Measurements from ENCODE around the gene CTSA. TPM values are rescaled to one million over a fixed set of nuclear protein-coding genes. Genes with fewer than 3 reads are reported as not detected.
A peak's percentile ranks its signal among the peaks of the same experiment; 100 is the strongest.

CTSA gene
- 165 TPM for polyA plus RNA-seq (2013, experiment 1 of 2; ENCODE audit: insufficient read length)
- 155 TPM for polyA plus RNA-seq (2013, experiment 2 of 2; ENCODE audit: insufficient read length)

DNA sequence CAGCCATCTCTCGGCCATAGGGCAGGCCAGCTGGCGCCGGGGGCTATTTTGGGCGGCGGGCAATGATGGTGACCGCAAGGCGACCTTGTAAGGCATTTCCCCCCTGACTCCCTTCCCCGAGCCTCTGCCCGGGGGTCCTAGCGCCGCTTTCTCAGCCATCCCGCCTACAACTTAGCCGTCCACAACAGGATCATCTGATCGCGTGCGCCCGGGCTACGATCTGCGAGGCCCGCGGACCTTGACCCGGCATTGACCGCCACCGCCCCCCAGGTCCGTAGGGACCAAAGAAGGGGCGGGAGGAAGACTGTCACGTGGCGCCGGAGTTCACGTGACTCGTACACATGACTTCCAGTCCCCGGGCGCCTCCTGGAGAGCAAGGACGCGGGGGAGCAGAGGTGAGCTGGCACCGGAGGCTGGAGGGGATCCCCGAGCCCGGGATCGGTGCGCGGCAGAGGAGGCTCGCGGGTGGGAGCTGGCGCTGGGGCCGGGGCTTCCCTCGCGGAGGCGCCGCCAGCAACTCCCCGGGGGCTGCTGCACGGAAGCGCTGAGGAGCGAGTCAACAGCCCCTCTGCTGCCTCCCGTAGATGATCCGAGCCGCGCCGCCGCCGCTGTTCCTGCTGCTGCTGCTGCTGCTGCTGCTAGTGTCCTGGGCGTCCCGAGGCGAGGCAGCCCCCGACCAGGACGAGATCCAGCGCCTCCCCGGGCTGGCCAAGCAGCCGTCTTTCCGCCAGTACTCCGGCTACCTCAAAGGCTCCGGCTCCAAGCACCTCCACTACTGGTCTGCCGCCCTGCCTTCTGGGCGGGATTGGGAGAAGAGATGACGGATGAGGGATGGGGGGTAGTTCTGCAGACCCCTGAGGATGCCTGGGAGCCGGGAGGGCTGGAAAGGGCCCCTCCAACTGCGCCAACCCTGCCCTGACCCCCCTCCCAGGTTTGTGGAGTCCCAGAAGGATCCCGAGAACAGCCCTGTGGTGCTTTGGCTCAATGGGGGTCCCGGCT is at the start of gene CTSA, which contains the start of gene NEURL2:
Gene CTSA, plus strand, starts transcription at position 351 of the 999 bp plus-strand sequence. Its CDS starts 234 bp downstream, at position 585.
Gene NEURL2, minus strand, starts transcription at position 224 of the 999 bp plus-strand sequence. Its CDS starts 217 bp downstream, at position 7.
- peak; percentile 95 for DNase-seq

DNA sequence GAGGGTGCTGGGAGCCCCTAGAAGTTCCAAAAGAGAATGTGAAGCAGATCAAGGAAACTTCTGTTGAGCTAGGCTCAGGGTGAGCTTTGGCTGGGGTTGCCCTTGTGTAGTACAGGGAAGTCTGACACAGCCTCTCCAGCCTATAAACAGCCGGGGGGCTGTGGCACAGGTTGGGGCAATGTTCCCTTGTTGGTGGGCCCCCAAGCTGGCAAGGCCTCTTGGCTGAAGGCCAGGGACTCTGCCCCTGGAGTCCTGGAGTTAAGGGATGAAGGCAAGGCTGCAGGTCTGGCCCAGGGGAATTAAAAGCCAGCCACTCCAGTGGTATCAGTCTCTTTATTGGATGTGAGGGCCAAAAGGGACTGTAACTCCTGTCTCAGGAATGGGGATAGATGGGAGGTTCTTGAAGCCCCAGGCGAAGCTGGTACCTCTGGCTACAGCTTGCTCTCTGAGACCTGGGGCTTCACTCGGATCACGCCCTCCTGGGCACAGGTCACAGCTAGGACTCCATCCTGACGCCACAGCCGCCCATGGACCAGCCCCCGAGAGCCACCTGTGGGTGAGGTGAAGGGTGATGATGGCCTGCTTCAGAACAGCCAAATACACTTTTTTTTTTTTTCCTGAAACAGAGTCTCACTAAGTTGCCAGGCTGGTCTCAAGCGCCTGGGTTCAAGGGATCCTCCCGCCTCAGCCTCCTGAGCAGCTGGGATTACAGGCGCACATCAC is 49.6 kb upstream of the CTSA start:
- no peak for DNase-seq

DNA sequence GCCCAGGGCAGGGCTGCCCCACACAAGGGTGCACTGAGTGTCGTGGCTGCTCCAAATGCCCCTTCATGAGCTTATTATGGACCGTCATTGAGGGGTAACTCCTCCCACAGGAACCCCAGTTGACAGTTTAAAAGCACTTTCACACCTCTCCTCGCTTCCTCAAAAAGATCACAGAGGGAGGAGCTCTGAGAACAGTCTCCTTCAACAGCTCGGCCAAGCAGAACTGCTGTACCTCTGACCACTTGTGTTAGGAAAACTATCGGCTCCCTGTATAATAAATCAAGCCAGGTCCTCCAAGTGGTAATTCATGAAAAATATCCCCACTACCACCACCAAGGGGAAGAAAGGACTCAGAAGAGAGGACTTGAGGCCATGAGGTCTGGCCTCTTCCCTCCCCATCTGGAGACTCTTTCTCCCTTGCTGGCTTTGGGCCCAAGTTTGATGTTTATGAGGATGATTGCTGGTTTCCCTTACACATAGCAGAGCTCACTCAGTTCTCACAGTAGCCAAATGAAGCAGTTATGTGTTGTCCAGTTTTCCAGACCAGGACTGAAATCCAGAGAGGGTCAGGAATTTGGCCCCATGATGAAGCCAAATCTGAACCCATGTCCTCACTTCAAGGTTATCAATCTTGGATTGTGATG is 48.8 kb upstream of the CTSA start:
- DNase-seq, result no peak

DNA sequence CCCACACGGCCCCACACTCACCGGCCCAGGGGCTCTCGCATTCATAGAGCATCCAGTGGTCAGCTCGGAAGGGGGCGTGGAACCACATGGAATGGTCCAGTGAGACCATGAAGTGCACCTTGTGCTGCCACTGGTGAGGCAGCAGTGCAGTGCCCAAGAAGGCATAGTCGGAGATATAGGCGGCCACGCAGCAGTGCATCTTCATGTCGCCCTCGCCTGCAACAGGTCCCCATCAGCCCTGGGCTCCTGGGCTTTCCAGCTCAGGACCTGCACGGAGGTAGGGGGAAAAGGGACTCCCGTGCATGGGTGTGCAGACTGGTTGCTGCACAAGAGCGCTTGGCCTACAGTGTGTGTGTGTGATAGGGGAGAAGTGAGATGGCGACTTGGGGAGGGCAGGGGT is 47.6 kb upstream of the CTSA start:
- no peak for DNase-seq

DNA sequence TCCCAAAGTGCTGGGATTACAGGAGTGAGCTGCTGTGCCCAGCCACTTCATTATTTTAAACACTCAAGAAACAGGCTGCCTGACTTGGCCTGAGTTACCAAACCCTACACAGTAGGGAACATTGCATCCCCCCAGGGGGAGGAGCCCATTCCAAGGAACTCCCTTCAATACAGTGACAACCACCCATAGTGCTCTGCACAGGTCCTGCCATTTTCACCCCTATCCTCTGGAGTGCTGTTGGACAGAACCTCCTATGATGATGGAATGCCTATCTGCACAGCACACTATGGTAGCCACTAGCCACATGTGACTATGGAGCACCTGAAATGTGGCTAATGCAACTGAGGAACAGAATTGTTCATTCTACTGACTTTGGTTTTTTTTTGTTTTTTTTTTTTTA is 45.7 kb upstream of the CTSA start:
- DNase-seq, result no peak

DNA sequence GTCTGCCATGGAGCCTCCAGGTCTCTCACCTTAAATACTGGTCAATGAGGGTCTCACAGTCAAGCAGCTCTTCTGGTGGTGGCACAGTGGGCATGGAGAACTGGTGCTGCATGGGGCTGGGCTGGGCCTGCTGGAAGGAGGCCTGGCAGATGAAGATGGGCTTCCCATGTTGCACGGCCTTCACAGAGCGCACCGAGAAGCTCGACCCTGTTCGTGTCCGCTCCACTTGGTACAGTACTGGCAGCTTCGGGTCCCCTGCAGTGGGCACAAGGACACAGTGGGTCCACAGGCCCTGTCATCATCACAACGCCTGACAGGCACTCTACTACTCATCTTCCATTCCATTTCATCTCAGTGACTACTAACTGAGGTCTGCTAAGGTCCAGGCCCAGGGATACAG is 42.7 kb upstream of the CTSA start:
- DNase-seq, result no peak

DNA sequence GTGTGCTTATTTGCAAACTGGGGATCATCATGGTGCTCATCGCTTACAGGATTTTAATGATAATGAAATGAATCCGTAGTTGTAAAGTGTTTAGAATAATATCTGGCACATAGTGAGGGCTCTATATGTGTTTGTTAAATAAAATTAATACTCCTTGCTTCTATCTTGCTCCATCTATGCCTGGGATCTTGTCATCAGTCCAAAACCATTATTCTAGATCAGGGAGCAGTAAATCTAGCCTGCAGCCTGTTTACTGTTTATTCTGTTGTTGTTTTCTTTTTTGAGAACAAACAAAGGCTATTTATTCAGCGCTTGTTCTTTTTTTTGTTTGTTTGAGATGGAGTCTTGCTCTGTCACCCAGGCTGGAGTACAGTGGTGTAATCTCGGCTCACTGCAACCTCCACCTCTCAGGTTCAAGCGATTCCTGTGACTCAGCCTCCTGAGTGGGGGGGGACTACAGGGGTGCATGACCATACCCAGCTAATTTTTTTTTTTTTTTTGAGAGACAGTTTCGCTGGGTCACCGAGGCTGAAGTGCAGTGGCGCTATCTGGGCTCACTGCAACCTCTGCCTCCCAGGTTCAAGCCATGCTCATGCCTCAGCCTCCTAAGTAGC is 42.1 kb upstream of the CTSA start:
- DNase-seq, result no peak

DNA sequence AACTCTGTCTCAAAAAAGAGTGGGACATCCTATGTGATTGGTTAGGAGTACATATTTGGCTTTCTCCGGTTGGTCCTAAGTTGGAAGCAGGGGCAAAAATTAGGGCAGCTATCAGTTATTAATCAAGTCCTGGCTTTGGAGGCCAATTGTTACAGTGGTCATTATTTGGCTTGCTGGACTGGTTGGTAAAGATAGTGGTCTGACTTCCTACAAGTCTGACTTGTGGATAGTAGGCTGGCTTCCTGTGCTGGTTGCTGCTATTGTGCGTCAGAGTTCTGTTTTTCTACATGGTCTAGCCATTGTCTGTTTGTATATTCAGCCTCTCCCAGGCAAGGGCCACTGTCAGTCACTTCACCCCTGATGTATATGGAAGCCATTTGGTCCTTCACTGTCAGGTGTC is 40.9 kb upstream of the CTSA start:
- DNase-seq, result no peak

DNA sequence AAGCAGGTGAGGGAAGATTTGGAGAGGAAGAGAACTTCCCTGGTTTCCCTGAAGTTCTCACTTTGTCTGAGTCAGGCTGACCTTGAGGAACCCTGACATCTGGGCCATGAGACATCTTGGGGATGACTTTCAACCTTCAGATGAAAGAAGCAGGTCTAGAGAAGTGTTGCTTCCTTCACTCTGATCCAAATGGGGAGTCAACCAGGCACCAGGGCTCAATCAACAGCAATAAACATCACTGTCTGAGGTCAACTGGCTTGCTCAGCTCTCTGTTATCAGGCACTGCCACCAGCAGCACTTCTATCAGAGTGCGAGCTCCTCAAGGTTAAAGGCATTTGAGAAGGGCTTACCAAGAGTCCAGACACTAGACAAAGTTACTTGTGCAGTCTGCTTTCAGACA is 40.2 kb upstream of the CTSA start:
- no peak for DNase-seq

DNA sequence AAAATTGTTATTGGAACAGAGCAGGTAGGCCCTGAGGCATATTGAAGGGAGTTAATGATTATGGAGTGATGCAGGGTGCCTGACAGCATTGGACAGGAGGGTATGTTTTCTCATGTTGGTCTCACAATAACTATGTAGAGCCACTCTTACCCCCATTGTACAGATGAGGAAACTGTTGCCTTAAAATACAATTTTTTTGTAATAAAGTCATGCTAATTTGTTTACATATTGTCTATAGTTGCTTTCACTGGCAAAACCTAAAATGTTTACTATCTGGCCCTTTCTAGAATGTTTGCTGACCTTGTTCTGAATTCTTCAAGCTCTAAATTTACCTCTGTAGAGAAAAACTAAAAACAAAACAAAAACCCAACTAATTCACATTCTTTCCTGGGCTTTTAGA is 39.6 kb upstream of the CTSA start:
- DNase-seq, result no peak

DNA sequence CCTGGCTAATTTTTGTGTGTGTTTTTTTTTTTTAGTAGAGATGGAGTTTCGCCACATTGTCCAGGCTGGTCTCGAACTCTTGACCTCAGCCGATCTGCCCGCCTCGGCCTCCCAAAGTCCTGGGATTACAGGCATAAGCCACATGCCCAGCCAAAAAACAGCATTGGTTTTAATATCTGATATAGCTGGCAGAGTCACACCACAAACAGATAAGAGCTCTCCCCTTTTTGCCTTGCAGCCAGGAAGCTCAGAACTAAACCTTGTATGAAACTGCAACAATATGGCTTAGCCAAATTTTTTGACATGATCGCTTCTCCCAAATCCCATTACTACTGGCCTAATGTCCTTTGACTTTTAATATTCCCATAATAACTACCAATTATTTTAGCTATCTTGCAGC is 38.8 kb upstream of the CTSA start:
- DNase-seq, result no peak

DNA sequence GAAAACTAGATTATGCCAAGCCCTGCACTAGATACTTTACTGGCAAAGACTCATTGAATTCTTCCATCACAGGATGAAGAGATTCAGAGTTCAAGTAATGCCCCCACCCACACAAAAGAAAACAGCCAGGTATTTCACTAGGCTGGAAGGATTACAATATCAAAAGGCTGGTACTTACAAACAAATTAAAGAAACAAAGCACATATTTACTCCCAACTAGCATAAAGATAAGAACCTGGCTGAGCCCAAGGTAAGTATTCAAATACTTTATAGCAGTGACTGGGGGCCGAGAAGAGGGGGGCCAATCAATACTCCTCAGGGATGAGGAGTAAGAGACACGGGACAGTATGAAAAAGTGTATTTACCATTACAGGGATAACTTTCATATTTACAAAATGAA is 37.7 kb upstream of the CTSA start:
- no peak for DNase-seq

DNA sequence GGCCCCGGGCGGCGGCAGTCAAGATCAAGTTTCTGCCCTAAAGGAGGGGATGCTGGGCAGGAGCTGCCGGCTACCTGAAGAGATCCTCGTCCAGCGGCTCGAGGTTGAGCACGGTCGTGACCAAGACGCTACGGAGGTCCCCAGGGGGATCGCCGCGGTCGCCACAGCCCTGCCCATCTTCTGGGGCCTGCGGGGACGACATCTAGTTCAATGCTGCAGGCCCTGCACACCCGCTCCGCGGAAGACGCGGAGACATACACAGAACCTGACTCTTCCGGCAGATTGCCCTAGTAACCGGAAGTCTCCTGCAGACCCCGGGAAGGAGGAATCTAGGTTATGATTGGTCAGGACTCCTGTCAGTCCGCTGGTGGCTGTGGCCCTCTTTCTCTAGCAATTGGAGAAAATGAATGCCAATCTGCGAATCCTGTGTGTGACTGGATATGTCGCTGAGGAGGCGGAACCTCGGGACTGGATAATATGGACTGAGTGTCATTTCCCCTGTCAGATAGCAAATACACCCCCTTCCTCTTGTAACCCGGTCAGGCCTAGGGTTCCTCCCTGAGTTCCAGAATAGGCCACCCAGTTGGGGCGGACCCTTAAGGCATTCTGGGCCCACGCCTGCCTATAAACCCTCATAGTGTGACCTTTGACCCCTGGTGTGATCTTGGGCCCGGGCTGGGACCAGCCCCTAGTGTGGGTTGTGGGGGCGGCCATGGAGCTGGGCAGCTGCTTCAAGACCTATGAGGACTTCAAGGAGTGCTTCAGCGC is 33.8 kb upstream of the CTSA start, which contains the start of the genes ACOT8 and ZSWIM3:
Gene ACOT8, minus strand, starts transcription at position 279 of the 768 bp plus-strand sequence. Its CDS starts 77 bp downstream, at position 202.
Gene ZSWIM3, plus strand, starts transcription at position 501 of the 768 bp plus-strand sequence. Its CDS starts 212 bp downstream, at position 713.
- peak; percentile 100 for DNase-seq

DNA sequence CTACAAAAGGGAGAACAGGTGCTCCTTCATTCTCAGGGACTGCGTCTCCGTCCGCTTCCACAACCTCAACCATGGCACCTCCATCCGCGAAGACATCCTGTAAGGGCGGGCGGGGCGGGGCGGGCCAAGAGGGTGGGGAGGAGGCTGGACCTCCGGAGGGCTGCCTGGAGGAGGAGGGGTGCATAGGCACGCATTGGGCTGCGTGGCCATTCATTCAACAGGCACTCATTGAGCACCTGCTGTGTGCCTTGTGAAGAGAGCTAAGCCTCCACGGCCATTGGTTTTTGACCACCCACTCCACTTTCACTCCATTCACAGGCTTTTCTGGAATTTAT is 33.3 kb upstream of the CTSA start:
- no peak for DNase-seq

DNA sequence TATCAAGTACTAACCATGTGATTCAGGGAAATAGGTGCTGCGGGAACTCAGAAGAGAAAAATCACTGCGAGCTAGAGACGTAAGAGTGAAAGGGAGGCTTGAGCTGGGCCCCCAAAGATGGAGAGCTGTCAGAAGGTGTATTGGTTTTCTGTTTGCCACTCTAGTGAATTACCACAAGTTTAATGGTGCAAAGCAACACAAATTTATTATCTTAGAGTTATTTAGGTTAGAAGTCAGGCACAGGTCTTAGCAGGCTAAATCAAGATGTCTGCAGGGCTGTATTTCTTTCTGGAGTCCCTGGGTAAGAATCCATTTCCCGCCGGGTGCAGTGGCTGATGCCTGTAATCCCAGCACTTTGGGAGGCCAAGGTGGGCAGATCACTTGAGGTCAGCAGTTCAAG is 31.2 kb upstream of the CTSA start:
- DNase-seq, result no peak

DNA sequence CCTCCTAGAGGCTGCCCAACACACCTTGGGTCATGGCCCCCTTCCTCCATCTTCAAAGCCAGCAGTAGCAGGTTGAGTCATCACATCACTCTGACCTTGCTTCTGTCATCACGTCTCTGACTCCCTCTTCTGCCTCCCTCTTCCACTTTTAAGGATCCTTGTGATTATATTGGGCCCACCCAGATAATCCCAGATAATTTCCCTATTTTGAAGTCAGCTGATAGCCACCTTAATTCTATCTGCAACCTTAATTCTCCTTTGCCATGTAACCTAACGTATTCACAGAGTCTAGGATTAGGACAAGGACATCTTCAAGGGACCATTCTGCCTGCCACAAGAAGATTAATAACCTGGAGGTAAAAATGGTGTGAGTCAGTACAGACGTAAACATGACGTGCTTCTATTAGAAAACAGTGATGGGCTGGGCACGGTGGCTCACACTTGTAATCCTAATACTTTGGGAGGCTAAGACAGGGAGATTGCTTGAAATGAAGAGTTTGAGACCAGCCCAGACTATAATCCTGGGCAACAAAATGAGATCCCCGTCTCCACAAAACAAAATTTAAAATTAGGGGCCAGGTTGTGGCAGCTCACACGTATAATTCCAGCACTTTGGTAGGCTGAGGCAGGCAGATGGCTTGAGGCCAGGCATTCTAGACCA is 30.4 kb upstream of the CTSA start:
- DNase-seq, result no peak

DNA sequence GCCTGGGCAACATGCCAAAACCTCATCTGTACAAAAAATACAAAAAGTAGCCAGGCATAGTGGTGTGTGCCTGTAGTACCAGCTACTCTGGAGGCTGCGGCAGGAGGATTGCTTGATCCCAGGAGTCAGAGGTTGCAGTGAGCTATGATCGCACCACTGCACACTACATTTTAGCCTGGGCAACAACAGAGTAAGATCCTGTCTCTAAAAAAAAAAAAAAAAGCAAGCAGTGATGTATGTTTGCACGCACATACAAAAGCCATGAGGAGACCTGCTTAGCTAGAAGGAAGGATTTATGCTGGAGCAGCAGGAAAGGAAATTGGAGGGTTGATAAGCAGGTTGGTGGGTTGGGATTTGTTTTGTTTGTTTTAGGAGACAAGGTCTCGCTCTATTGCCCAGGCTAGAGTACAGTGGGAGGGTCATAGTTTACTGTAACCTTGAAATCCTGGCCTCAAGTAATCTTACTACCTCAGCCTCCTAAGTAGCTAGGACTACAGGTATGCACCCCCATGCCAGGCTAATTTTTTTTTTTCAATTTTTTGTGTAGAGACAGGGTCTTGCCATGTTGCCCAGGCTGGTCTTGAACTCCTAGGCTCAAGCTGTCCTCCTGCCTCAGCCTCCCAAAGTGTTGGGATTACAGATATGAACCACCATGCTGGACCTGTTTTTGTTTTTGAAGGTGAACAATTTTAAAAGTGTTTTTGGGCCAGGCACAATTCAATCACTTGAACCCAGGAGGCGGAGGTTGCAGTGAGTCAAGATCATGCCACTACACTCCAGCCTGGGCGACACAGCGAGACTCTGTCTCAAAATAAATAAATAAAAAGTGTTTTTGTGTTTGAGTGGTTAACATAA is 29.7 kb upstream of the CTSA start:
- DNase-seq, result no peak

DNA sequence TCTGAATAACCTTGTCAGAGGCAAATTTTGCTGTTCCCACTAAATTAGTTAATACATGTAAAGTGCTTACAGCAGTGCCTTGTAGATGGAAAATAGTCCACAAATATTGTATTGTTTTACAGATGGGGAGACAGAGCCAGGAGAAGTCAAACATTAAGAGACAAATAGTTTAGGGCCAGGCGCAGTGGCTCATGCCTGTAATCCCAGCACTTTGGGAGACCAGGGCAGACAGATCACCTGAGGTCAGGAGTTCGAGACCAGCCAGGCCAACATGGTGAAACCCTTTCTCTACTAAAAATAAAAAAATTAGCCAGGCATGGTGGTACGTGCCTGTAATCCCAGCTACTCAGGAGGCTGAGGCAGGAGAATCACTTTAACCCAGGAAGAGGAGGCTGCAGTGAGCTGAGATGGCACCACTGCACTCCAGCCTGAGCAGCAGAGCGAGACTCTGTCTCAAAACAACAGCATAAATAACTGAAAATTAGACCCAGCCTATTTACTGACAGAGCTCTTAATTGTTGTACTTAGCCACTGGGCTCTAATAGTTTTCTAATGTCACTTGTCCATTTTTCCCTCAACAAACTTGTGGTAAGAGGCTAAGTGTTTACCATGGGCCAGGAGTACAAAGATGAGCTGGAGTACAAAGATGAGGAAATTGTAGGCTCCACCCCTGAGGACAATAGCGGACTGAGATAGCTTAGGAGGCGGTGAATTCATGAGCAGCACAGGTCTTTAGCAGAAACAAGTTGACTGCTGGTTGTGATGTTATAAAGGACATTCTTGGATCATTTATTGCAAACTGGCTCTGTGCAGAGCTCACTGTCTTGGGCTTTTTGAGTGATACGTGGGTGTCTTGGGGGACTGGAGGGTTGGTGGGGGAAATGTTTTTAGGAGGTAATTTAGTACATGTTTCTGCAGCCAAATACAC is 27.3 kb upstream of the CTSA start:
- DNase-seq, result no peak

DNA sequence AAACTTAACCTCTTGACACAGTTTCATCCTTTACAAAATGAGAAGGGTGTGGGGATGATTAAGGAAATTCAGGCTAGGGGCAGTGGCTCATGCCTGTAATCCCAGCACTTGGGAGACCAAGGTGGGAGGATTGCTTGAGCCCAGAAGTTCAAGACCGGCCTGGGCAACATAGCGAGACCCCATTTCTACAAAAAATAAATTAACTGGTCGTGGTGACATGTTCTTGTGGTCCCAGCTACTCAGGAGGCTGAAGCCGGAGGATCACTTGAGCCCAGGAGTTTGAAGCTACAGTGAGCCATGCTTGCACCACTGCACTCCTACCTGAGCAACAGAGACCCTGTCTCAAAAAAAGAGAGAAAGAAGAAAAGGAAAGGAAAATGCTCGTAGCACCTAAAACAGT is 24.7 kb upstream of the CTSA start:
- DNase-seq, result no peak
